GM18909 (cell line): ENCODE data around the gene DPP9.

Experiments
- ATAC-seq: cut with Tn5 transposase; IDR thresholded peaks from one replicate; pipeline ENCODE4 v1.9.1; 2021; ENCODE audit warnings: mild to moderate bottlenecking; ENCODE audit not compliant: unreplicated experiment, poor library complexity

The DPP9 gene

DNA sequence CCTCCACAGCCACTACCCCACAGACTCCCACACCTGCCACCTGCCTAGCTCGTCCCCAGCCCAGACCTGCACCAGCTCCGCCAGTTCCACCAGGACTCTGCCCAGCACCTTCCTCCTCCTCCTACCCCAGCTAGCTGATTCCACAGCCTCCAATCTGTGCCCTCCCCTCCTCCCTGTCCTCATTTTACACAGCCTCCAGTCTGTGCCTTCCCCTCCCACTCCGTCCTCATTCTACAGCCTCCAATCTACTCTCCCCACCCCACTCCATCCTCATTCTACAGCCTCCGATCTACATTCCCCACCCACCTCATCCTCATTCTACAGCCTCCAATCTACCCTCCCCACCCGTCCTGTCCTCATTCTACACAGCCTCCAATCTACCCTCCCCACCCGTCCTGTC, 60.8 kb downstream of the DPP9 start:
- no peak for ATAC-seq

DNA sequence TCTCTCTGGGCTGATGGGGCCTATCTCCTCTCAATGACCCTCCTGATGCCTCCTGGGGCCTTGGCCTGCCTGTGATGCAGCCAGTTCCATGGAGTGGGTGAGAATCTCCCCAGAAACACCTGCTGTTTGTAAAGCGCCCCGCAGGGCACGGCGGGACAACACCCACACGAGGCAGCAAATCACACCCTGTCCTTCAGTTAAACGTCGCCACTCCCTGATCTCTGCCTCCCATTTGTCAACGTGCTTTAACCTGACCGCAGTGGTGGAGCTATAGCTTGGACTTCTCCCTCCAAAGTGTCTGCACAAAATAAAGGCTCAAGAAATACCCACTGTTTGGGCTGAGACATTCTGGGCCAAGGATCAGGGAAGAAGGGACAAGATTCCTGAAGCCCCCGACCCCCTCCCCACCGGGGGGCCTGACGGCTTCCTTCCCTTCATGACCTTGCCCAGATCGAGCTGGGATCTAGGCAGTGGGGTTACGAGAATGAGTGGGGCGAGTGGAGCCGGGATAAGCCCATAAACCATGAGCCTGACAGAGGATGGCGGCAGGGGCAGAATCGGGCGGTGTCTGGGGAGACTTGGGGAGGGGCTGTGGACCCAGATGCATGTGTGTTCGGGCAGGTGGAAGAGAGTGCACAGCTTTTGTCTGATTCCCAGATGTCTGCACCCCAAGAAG, 61.5 kb downstream of the DPP9 start:
- no peak for ATAC-seq

DNA sequence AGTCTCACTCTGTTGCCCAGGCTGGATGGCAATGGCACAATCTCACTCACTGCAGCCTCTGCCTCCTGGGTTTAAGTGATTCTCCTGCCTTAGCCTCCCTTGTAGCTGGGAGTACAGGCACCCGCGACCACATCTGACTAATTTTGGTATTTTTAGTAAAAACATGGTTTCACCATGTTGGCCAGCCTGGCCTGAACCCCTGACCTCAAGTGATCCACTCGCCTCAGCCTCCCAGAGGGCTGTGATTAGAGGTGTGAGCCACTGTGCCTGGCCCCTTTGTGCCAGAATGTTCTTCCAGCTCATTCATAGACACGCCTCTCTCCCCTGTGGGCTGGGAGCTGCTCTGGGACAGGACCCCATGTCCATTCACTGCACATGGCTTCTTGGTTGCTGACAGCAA, 62.6 kb downstream of the DPP9 start:
- ATAC-seq = no peak

DNA sequence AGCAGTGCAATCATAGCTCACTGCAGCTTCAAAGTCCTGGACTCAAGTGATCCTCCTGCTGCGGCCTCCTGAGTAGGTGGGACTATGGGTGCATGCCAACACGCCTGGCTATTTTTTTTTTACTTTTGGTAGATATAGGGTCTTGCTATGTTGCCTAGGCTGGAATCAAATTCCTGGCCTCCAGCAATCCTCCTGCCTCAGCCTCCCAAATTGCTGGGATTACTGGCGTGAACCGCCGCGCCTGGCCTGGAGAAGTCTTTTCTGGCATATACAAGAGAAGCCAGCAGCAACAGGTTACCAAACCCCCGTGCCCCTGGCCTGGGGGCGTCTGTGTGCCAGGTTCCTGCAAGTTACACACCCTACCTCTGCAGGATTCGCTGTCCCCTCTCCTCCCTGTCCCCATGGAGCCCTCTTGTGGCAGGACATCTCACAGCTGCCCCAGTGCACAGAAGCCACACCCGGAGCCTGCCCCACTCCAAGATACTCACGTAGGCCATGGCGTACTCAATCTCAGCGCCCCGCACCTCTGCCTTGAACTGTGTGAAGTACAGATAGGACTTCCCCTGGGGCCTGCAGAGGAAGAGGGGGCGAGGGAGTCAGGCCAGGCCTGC, 63.4 kb downstream of the DPP9 start:
- no peak for ATAC-seq

DNA sequence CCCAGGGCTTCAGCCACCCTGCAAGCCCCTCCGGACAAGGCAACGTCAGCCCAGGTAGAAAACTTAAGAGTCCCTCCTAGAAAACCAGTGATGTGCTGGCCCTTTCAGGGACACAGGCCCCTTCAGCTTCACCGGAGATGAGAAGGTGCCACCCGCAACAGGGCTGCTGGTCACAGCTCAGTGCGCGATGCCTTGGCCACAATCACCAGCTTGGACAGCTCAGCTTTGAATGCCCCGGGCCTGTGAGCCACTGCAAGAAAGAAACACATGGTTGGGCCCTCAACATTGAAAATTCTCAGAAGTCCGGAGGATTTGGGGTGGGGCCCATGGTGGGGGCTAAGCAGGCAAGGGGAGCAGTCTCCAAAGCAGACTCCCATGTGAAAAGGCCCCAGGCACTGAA, 65.8 kb downstream of the DPP9 start:
- ATAC-seq = no peak

DNA sequence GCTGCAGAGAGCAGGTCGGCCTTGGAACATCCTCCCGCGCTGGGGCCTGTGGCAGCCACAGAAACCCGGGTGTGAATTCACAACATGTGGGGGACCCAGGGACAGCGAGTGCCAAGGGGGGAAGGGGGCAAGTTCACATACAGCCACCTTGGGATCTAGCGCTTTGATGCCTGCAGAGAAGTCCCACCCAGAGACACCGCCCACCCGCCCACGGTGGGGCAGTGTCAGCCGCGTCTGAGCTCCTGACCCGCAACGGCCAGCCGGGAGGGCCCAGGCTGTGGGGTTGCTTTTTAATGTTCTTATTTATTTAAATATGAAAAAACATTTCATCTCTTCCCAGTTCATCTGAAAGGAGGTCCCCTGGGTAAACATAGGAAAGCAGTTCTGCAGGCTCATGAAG, 66.4 kb downstream of the DPP9 start:
- ATAC-seq = no peak

DNA sequence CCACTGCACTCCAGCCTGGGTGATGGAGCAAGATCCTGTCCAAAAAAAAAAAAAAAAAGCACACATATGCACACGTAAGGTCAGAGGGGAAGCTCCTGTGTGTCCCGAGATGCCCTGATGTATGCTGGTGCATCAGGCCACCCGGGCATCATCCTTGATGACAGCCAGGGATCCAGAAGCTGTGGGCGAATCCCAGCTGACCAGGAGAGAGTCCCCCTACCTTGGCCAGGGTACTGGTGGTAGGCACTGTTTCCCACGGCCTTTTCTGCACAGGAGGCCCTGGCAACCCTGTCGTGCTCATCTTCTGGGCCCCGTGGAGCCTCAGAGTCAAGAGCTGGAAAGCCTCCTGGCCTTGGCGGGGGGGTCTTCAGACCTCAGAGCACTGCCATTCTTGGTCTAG, 67.5 kb downstream of the DPP9 start:
- no peak for ATAC-seq

DNA sequence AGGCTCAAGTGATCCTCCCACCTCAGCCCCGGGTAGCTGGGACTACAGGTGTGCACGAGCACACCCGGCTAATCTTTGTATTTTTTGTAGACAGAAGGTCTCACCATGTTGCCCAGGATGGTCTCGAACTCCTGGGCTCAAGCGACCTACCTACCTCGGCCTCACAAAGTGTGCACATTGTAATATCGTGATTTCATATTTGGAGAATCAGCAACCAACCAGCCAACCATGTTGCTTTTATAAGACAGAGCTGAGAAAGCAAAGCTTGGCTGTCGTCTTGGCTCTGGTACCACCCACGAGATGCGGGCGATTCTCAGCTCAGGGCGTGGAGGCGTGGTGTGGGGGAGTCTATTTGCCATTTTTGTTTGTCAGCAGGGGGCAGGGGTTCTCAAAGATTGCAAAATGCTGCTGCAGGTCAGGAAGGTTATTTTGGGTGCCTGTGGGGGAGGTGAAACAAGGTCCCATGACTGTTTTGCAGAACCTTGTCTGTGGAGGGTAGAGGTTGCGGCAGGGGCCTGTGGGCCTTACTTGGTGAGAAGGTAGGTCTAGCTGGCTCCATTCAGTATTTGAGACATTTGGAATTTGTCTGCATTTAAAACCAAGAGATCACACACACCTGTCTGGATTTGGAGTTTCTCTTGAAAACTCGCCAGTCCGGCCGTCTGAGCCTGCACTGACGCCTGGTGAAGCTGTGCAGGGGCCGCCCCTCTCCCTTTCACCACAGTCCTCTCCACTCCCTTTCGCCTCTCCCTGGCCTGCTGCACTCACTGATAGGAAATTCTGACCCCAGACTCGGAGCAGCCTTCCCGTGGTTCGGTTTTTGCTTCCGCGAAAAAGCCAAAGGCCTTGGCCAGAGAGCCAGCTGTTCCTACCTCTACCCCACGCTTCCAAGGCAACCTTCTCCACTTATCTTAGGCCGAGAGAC, 68.9 kb downstream of the DPP9 start:
- ATAC-seq = no peak

DNA sequence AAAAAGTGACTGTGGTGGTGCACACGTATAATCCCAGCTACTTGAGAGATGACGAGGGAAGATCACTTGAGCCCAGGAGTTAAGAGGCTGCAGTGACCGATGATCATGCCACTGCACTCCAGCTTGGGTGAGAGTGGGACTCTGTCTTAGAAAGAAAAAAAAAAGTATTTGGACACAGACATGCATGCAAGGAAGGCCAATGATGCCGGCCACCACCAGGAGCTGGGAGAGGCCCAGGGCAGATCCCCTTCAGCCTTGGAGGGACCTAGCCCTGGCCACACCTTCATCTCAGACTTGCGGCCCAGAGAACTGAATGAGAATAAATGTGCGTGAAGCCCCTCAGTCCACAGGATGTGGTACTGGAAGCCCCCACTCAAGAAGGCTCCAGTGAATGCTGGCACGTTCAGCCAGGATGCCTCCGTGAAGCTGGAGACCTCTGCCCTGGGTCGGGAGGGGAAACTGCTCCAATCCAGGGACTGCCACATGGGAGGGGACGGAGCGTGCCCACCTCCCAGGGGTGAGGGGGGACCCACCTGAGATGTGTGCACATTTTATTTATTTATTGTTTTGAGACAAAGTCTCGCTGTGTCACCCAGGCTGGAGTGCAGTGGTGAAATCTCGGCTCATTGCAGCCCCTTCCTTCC, 69.7 kb downstream of the DPP9 start:
- ATAC-seq = no peak

DNA sequence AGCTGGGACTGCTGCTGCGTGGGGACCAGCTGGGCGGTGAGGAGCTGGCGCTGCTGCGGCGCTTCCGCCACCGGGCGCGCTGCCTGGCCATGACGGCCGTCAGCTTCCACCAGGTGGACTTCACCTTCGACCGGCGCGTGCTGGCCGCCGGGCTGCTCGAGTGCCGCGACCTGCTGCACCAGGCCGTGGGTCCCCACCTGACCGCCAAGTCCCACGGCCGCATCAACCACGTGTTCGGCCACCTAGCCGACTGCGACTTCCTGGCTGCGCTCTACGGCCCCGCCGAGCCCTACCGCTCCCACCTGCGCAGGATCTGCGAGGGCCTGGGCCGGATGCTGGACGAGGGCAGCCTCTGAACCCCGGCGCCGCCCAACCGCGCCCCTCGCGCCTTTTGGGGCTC, 71.6 kb downstream of the DPP9 start:
- ATAC-seq = no peak

DNA sequence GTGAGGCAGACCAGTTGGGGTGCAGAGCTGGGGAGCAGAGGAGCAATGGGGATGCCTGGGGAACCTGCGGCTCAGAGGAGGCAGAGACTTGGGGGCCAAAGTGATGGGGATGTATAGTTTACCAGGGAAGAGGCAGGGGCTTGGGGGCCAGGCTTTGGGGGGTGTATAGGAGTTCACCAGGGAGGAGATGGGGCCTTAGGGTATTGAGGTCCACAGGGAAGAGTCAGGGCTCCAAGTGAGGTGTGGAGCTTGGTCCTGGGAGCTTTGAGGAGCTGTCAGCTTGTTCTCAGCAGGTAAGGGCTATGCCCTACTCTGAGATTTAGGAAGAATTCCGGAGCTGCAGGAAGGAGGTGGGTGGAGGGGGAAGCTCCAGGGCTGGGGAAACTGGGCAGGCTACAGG, 73.5 kb downstream of the DPP9 start:
- ATAC-seq = no peak

DNA sequence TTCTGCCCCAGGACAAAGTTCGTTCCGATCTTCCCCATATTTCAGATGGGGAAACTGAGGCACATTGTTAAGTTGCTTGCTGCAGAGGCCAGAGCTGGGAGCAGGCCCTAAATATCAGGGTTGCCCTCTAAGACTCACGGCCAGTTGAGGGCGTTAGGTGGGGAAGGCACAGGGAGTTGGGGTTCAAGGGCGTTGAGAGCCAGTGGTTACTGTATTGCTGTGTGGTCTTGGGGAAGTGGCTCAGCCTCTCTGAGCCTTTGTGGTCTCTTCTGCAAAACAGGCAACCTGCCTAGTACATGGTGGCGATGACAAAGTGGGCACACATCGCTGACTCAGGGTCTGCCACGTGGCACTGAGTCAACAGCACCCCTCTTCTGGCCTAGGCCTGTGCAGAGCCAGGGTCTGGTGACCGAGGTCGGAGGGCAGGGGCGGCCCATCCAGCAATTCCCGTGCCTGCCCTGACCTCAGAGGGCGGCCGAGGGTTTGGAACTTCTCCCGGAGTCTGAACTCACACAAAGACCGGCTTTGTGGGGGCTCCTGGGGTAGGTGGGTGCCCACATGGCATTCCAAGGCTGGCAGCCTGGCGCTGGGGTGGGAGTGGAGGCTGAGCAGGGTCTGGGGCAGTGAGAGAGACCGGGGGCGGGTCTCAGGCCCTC, 74.1 kb downstream of the DPP9 start:
- ATAC-seq = no peak

DNA sequence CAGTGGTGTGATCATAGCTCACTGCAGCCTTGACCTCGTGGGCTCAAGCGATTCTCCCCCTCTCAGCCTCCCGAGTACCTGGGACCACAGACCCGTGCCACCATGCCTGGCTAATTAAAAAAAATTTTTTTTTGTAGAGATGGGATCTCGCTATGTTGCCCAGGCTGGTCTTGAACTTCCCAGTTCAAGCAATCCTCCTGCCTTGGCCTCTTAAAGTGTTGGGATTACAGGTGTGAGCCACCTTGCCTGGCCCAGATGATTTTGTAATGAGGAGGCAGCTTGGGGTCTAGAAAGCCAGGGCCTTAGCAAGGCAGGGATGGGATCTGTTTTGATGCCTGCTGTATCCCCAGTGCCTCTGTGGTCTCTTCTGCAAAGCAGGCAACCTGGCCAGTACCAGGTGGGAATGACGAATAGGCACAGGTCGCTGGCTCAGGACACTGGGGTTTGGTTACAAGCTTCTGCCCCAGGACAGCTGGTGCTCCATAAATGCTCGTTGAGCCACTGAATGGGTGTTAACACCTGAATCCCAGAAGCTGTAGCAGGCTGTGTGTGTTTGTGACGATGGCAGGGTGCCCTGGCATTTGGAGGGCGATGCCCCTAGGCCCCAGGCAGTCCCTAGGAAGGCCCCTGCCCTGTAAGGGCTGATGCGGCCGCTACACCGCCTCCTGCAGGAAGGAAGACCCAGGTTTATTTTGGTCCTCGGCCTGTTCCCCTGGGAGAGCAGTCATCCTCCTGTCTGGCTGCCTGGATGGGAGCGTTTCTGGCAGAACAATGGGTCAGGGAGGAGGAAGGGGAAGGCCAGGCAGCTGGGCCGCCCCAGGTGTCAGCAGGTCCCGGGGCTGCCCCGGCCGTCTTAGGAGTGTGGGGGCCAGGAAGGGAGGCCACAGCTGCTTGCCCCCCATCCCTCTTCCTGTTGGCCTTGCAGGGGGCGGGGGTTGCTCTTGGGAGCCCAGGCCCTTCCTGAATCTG, 75.7 kb downstream of the DPP9 start:
- ATAC-seq = no peak

DNA sequence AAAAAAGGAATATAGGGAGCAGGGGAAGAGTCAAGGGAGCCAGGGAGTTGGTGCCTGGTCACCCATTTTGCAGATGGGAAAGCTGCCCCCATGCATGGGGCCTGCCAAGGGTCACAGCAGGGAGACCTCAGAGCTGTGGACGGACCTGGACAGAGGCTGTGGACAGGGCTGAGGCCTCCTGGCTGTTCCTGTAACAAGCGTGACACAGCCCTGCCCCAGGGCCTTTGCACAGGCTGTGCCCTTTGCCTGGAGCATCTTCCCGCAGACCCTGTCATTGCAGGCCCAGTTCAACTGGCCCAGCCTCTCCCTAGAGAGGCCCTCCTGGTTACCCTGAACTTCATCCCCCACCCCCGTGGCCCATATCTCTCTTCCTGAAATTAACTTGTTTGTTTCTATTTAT, 77.9 kb downstream of the DPP9 start:
- no peak for ATAC-seq

DNA sequence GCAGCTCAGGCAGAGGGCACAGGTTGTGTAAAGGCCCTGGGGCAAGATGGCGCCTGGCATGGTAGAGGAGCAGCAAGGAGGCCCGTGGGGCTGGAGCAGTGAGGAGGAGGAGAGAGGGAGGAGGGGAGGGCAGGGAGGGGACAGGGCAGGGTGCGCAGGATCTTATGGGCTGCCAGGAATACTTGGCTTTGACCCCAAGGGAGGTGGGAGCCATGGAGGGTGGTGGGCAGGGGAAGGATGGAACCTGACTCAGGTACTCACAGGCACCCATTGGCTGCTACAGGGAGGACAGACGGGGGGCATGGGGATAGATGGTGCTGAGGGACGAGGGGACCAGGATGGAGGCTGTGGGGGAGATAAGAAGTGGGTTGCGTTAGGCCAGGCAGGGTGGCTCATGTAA, 81.0 kb downstream of the DPP9 start:
- no peak for ATAC-seq

DNA sequence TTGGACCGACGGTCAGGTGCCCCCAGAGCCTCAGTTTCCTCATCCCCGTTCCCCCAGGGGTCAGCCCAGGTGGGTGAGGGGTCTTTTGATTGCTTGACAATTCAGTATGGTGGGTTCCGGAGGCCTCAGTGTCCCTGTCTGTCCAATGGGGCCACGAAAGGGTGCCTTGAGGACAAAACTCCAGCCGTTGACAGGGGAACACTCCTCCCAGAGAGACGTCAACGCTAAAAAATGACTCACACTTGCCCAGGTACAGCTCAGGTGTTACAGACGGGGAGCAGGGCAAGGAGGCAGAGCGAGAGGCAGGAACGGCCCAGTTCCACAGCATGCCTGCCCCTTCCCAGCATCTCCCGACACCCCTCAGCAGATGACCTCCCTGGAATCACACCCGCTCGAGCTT, 82.5 kb downstream of the DPP9 start:
- ATAC-seq = no peak

DNA sequence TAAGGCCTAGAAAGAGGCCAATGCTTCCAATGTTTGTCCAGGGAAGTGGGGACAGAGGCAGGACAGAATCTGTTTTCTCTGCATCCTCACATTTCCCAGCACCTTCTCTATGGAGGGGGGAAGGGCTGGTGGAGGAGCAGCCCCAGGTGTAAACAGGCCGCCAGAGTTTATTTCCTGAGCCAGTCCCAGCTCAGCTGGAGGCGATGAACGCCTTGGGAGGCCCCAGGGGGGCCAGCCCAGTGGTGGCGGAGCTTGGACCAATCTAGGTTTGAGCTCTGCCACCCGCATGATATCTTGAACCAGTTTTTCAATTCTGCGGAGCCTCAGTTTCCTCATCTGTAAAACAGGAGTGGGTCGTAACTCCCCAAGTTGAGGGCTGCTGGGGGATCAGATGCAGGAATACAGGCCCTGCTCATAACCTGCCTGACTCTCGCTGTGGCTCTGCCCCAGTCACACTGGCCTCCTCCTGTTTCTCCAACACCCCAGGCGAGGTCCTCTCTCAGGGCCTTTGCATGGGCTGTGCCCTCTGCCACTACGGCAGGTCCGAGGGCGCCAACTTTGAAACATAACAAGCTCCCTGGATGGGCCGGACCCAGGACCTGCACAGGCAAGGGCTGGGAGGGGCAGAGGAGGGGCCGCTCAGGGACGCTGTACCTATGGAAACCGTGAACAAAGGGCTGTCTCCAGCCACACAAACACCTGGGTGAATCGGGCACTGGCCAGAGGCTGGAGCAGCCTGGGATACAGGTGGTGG, 83.2 kb downstream of the DPP9 start:
- ATAC-seq = no peak

DNA sequence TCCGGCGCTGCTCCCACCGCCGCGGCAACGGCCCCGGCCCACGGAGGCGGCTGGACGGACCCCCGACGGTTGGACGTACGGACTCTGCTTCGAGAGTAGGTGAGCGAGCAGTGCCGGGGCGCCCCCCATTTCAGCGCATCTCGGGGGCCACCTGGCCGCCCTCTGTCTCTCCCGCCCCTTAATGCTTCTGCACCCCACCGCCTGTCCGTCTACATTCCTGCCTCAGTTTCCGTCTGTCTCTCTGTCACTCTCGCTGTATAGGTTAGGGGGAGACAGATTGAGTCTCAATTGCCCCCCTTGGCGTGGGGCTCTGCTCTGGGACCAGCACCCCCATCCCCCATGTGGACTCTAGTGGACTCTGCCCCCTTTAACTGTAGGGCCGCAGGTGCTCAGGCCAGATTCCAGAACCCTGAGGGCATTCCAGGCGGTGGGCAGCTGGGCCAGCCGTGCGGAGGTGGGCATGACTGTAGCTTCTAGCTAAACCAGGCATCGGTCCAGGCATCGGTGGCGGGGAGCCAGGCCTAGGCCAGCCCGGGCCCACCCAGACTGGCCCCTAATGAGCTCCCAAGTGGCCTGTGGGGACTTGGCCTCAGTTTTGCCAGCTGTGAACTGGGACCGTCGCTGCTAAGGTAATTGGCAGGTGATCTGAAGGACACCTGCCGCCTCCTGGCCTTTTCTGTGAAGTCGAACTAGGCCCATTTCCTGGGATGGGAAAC, 84.0 kb downstream of the DPP9 start:
- ATAC-seq = peak; percentile 22
